Measurements from ENCODE around the gene NPR1. TPM values are rescaled to one million over a fixed set of nuclear protein-coding genes. Genes with fewer than 3 reads are reported as not detected.

NPR1 gene
- total and polyA plus RNA-seq, 2 of the 13 experiments (the other 11 are each of a cell fraction or from before 2014, with no cell fraction given): not detected

- no peak for TF ChIP-seq ZNF292 (CRISPR knock-in tag; IDR thresholded peaks at IDR 0.05; ENCODE audit: borderline replicate concordance, low read depth)
- peak; percentile 79 for TF ChIP-seq ASH2L (IDR thresholded peaks at IDR 0.05; ENCODE audit: insufficient read length, low read depth, low read length)
- no peak for TF ChIP-seq ZFP36L1 (CRISPR knock-in tag; IDR thresholded peaks at IDR 0.05)
- no peak for TF ChIP-seq HNRNPL (IDR thresholded peaks at IDR 0.05; ENCODE audit: low read depth, low read length)
- TF ChIP-seq PAWR (CRISPR knock-in tag; IDR thresholded peaks at IDR 0.05; ENCODE audit: borderline replicate concordance): no peak
- TF ChIP-seq, protein P1, sequence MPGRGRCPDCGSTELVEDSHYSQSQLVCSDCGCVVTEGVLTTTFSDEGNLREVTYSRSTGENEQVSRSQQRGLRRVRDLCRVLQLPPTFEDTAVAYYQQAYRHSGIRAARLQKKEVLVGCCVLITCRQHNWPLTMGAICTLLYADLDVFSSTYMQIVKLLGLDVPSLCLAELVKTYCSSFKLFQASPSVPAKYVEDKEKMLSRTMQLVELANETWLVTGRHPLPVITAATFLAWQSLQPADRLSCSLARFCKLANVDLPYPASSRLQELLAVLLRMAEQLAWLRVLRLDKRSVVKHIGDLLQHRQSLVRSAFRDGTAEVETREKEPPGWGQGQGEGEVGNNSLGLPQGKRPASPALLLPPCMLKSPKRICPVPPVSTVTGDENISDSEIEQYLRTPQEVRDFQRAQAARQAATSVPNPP (CRISPR knock-in tag; IDR thresholded peaks at IDR 0.05): no peak
- TF ChIP-seq ZNF512 (CRISPR knock-in tag; IDR thresholded peaks at IDR 0.05): no peak
- no peak for TF ChIP-seq ZNF251 (CRISPR knock-in tag; IDR thresholded peaks at IDR 0.05)
- TF ChIP-seq ZNF619 (CRISPR knock-in tag; IDR thresholded peaks at IDR 0.05): no peak
- no peak for TF ChIP-seq PITX1 (CRISPR knock-in tag; IDR thresholded peaks at IDR 0.05)
- TF ChIP-seq RBFOX2 (IDR thresholded peaks at IDR 0.05; ENCODE audit: low read depth, low read length): peak; percentile 51; the same call in 1 of the 2 replicates
- no peak for TF ChIP-seq ZNF207 (IDR thresholded peaks at IDR 0.05; ENCODE audit: borderline replicate concordance)
- no peak for TF ChIP-seq KLF16 (CRISPR knock-in tag; IDR thresholded peaks at IDR 0.05)
- TF ChIP-seq FIP1L1 (IDR thresholded peaks at IDR 0.05; ENCODE audit: borderline replicate concordance, insufficient read depth, low read depth, low read length): no peak
- no peak for TF ChIP-seq MTA3 (CRISPR knock-in tag; IDR thresholded peaks at IDR 0.05)
- TF ChIP-seq, protein P2, sequence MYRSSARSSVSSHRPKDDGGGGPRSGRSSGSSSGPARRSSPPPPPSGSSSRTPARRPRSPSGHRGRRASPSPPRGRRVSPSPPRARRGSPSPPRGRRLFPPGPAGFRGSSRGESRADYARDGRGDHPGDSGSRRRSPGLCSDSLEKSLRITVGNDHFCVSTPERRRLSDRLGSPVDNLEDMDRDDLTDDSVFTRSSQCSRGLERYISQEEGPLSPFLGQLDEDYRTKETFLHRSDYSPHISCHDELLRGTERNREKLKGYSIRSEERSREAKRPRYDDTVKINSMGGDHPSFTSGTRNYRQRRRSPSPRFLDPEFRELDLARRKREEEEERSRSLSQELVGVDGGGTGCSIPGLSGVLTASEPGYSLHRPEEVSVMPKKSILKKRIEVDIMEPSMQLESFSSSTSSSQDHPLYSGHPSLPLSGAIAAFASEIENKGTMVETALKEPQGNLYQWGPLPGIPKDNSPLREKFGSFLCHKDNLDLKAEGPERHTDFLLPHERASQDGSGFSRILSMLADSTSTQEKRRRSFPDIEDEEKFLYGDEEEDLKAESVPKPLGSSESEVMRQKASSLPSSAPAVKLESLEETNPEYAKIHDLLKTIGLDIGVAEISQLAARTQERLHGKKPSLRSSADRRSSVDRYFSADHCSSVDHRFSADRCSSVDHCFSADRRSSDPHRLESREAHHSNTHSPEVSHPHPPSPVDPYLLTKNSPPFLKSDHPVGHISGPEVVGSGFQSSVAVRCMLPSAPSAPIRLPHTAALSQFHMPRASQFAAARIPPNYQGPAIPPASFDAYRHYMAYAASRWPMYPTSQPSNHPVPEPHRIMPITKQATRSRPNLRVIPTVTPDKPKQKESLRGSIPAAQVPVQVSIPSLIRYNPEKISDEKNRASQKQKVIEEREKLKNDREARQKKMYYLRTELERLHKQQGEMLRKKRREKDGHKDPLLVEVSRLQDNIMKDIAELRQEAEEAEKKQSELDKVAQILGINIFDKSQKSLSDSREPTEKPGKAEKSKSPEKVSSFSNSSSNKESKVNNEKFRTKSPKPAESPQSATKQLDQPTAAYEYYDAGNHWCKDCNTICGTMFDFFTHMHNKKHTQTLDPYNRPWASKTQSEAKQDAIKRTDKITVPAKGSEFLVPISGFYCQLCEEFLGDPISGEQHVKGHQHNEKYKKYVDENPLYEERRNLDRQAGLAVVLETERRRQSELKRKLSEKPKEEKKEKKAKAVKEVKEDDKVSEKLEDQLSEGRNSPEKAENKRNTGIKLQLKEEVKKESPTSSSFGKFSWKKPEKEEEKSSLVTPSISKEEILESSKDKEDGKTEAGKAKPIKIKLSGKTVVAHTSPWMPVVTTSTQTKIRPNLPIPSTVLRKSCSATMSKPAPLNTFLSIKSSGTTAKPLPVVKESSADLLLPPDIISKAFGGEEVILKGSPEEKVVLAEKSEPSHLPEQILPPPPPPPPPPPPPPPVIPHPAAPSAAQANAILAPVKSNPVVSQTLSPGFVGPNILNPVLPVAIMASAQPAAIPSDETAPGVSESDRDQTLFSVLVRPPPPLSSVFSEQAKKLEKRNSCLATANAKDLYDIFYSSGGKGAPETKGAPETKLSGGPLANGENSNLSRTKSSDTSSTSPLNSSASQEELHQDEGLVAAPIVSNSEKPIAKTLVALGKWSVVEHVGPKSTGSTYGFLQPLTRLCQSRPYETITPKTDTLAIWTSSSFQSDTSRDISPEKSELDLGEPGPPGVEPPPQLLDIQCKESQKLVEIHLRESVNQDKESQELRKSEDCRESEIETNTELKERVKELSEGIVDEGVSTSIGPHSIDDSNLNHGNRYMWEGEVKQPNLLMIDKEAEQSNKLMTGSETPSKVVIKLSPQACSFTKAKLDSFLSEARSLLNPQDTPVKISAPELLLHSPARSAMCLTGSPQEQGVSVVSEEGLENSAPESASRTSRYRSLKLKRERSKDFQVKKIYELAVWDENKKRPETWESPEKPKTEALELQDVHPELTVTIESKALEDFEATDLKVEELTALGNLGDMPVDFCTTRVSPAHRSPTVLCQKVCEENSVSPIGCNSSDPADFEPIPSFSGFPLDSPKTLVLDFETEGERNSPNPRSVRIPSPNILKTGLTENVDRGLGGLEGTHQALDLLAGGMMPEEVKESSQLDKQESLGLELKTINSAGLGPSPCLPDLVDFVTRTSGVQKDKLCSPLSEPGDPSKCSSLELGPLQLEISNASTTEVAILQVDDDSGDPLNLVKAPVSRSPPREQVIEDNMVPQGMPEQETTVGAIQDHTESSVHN (CRISPR knock-in tag; IDR thresholded peaks at IDR 0.05): no peak
- no peak for TF ChIP-seq NCOA5 (CRISPR knock-in tag; IDR thresholded peaks at IDR 0.05)
- TF ChIP-seq ZNF720 (CRISPR knock-in tag; IDR thresholded peaks at IDR 0.05): no peak
Measured at GRCh38 chr1:153631047-153632022, 47.2 kb upstream of the NPR1 start (continued).

All from HepG2 (cell line).